ENCODE measurements around the gene CFAP20.

GRCh38 chr16:58085584-58086251, 43.5 kb downstream of the CFAP20 start:
- no peak for TF ChIP-seq CTCF (IDR thresholded peaks at IDR 0.05; ENCODE audit: insufficient read depth, low read length)
- TF ChIP-seq SPI1 (IDR thresholded peaks at IDR 0.05; ENCODE audit: borderline replicate concordance, low read depth) = no peak
- no peak for TF ChIP-seq REST (IDR thresholded peaks at IDR 0.05; ENCODE audit: insufficient replicate concordance, low read depth)
